Esophagus muscularis mucosa (tissue), 4 donors: ENCODE data around the gene GATB.

Experiments used
- EP300 ChIP-seq: sonication (generic); formaldehyde crosslinking; IDR thresholded peaks from one replicate; pipeline ENCODE4 v1.6.1; 2017; ENCODE audit warnings: antibody characterized with exemption
- POLR2A ChIP-seq: fragments of 450-650 bp; IDR thresholded peaks from one replicate; pipeline ENCODE4 v1.6.1; 2017; ENCODE audit warnings: antibody characterized with exemption, moderate library complexity, mild to moderate bottlenecking, low read depth
- TF ChIP-seq, protein P1 (sequence below), 3 experiments: fragments of 200-600 bp in 2 of 3; fragments of 450-650 bp in 1 of 3; sonication (generic) in 2 of 3; IDR thresholded peaks; one replicate each; pipeline ENCODE4 v1.5.1; 2017 to 2019; ENCODE audit warnings: antibody characterized with exemption in 3 of 3, mild to moderate bottlenecking in 2 of 3, moderate library complexity in 1 of 3

DNA sequence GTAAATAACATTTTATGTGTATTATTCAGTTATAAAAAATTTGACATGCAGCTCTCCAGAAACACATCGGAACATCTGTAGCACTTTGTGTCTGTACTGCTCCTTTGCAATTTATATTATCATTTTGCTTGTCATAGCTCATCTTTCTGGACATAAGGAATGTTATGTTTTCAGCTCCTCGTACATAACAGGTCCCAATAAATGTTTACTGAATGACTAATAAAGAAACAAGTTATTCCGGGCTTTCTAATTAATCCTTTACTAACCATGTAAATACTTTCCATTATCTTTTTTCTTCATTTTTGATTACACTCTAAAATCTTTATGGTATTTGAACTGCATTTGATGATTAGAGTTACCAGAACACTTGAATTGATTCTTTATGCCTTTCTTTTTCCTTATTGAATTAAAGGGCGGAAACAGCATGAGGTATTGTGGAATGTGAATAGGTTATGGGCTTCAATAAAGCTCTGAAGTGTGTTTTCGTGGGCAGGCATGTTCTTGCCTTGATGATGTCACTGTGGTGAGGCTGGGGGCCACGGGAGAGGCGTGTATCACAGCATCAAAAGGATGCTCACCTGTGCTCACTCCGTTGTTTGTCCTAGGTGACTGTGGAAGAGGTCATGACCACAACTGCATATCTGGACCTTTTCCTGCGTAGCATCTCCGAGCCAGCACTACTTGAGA lies 131.6 kb downstream of the GATB start:
- TF ChIP-seq, protein P1, sequence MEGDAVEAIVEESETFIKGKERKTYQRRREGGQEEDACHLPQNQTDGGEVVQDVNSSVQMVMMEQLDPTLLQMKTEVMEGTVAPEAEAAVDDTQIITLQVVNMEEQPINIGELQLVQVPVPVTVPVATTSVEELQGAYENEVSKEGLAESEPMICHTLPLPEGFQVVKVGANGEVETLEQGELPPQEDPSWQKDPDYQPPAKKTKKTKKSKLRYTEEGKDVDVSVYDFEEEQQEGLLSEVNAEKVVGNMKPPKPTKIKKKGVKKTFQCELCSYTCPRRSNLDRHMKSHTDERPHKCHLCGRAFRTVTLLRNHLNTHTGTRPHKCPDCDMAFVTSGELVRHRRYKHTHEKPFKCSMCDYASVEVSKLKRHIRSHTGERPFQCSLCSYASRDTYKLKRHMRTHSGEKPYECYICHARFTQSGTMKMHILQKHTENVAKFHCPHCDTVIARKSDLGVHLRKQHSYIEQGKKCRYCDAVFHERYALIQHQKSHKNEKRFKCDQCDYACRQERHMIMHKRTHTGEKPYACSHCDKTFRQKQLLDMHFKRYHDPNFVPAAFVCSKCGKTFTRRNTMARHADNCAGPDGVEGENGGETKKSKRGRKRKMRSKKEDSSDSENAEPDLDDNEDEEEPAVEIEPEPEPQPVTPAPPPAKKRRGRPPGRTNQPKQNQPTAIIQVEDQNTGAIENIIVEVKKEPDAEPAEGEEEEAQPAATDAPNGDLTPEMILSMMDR (IDR thresholded peaks at IDR 0.05): no peak
- TF ChIP-seq POLR2A (no peak), EP300 (no peak)
